OCI-LY3 (cell line): Measurements from ENCODE around the gene PDE4C.

Source experiments
- CTCF ChIP-seq: fragments of 200-600, 300-600 bp; sonication (generic); IDR thresholded peaks from 2 replicates; pipeline ENCODE4 v1.5.1; 2014; ENCODE audit warnings: antibody characterized with exemption, low read length, low read depth
- EZH2phosphoT487 ChIP-seq: fragments of 200-600 bp; shearing (Covaris generic); IDR thresholded peaks from 2 replicates; pipeline ENCODE4 v1.6.1; 2018; ENCODE audit warnings: antibody characterized with exemption, mixed run types, low read depth

DNA sequence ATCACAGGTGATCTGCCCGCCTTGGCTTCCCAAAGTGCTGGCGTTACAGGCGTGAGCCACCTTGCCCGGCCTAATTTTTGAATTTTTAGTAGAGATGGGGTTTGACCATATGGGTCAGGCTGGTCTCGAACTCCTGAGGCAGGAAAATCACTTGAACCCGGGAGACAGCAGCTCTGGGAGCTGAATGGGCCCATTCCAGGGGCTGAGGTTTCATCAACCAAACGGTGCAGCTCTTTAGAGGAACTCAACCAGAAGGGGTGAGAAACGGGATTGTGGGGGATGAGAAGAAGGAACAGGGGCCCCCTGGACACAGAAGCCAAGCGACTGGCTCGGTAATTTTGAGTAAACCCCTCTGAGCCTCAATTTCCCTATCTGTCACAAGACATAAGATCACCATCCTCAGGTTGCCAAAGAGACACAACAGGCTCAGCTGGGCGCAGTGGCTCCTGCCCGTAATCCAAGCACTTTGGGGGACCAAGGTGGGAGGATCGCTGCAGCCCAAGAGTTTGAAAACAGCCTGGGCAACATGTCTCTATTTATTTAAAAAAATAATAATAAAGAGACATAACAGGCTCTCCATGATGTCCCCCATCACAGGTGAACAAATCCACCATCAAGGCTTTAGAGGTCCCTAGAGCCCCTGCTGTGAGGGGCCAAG, 47.5 kb upstream of the PDE4C start:
- TF ChIP-seq CTCF, result no peak
- TF ChIP-seq EZH2phosphoT487, result no peak
